ENCODE measurements around the gene ITIH3. TPM values are rescaled to one million over a fixed set of nuclear protein-coding genes. Genes with fewer than 3 reads are reported as not detected.

Gene ITIH3
- total RNA-seq, 4 donors from 2014 or later: 3.6 to 4.1 TPM; not detected in 2

- H3K36me3 ChIP-seq: peaks cover 0 to 21% (median 0%) of the 10 kb centered on the region in 3 donors
- no peak for DNase-seq
- H3K9me3 ChIP-seq: no peaks in the 10 kb centered on the region
- no peak overlapping the region for H3K4me3 ChIP-seq
- no peaks in the 10 kb centered on the region for H3K27me3 ChIP-seq
- no peak overlapping the region for H3K27ac ChIP-seq
- TF ChIP-seq CTCF (IDR thresholded peaks at IDR 0.05) (no peak), POLR2A (IDR thresholded peaks at IDR 0.05) (no peak)
- peaks cover 0 to 16% (median 2%) of the 10 kb centered on the region in 4 donors for H3K4me1 ChIP-seq
Measured at GRCh38 chr3:52847726-52848125, 53.1 kb downstream of the ITIH3 start.

GRCh38 chr3:52848617-52849016 is 54.0 kb downstream of the ITIH3 start:
- Histone ChIP-seq H3K36me3 (peaks cover 0 to 21% (median 0%) of the 10 kb centered on the region in 3 donors), H3K9me3 (no peaks in the 10 kb centered on the region), H3K27ac (peak overlapping the region in 1 of 4 donors; percentile 23), H3K4me3 (no peak overlapping the region), H3K27me3 (no peaks in the 10 kb centered on the region), H3K4me1 (peaks cover 0 to 16% (median 2%) of the 10 kb centered on the region in 4 donors)
- TF ChIP-seq POLR2A (IDR thresholded peaks at IDR 0.05): no peak
- no peak for TF ChIP-seq CTCF (IDR thresholded peaks at IDR 0.05)
- no peak for DNase-seq

GRCh38 chr3:52849656-52850055 is 55.1 kb downstream of the ITIH3 start:
- no peak overlapping the region for H3K27ac ChIP-seq
- no peaks in the 10 kb centered on the region for H3K27me3 ChIP-seq
- DNase-seq: no peak
- TF ChIP-seq CTCF (IDR thresholded peaks at IDR 0.05) (no peak), POLR2A (IDR thresholded peaks at IDR 0.05) (no peak)
- H3K36me3 ChIP-seq: peaks cover 0 to 21% (median 0%) of the 10 kb centered on the region in 3 donors
- H3K4me3 ChIP-seq: no peak overlapping the region
- peaks cover 0 to 10% (median 2%) of the 10 kb centered on the region in 4 donors for H3K4me1 ChIP-seq
- no peaks in the 10 kb centered on the region for H3K9me3 ChIP-seq

- H3K4me1 ChIP-seq: peaks cover 0 to 4% (median 0%) of the 10 kb centered on the region in 4 donors
- peak in 4 of 6 experiments; percentile 22 to 70 (median 67) for TF ChIP-seq CTCF (IDR thresholded peaks at IDR 0.05)
- TF ChIP-seq POLR2A (IDR thresholded peaks at IDR 0.05): no peak
- H3K27ac ChIP-seq: no peak overlapping the region
- no peaks in the 10 kb centered on the region for H3K27me3 ChIP-seq
- DNase-seq: no peak
- H3K36me3 ChIP-seq: peaks cover 0 to 21% (median 0%) of the 10 kb centered on the region in 3 donors
- H3K9me3 ChIP-seq: no peaks in the 10 kb centered on the region
- no peak overlapping the region for H3K4me3 ChIP-seq
Measured at GRCh38 chr3:52851348-52851747, 56.8 kb downstream of the ITIH3 start.

- no peaks in the 10 kb centered on the region for H3K4me1 ChIP-seq
- H3K4me3 ChIP-seq: no peak overlapping the region
- H3K9me3 ChIP-seq: no peaks in the 10 kb centered on the region
- H3K27me3 ChIP-seq: no peaks in the 10 kb centered on the region
- H3K27ac ChIP-seq: no peak overlapping the region
- H3K36me3 ChIP-seq: peaks cover 0 to 16% (median 0%) of the 10 kb centered on the region in 3 donors
- no peak for TF ChIP-seq POLR2A (IDR thresholded peaks at IDR 0.05)
- no peak for TF ChIP-seq CTCF (IDR thresholded peaks at IDR 0.05)
- DNase-seq: no peak
Measured at GRCh38 chr3:52852419-52852818, 57.8 kb downstream of the ITIH3 start.

- no peak overlapping the region for H3K4me3 ChIP-seq
- no peak for TF ChIP-seq CTCF (IDR thresholded peaks at IDR 0.05)
- TF ChIP-seq POLR2A (IDR thresholded peaks at IDR 0.05): no peak
- H3K27me3 ChIP-seq: no peaks in the 10 kb centered on the region
- DNase-seq: no peak
- H3K27ac ChIP-seq: no peak overlapping the region
- H3K36me3 ChIP-seq: peaks cover 0 to 16% (median 0%) of the 10 kb centered on the region in 3 donors
- no peaks in the 10 kb centered on the region for H3K4me1 ChIP-seq
- no peaks in the 10 kb centered on the region for H3K9me3 ChIP-seq
Measured at GRCh38 chr3:52854013-52854412, 59.4 kb downstream of the ITIH3 start.

Measured in Peyer's patch (tissue), 4 donors.